Spleen (tissue), 11 donors: ENCODE measurements around the gene L3HYPDH. TPM values are rescaled to one million over a fixed set of nuclear protein-coding genes. Genes with fewer than 3 reads are reported as not detected.
A peak's percentile ranks its signal among the peaks of the same experiment; 100 is the strongest.

ENCODE experiments used
- DNase-seq: peaks from one replicate; pipeline ENCODE4 v3.0.0-alpha.2; 2020
- H3K27ac ChIP-seq, 8 donors: fragments of 200-600 bp; sonication (generic) in 7 of 8; 1 replicate in 4 of 8; 2 replicates in 4 of 8; pipeline versions ENCODE4 v1.5.0 to v1.8.0; 2016 to 2021; ENCODE audit warnings: inconsistent platforms in 4 of 8, mild to moderate bottlenecking in 4 of 8, moderate library complexity in 1 of 8
- H3K27me3 ChIP-seq, 7 donors: fragments of 200-600 bp; sonication (generic) in 6 of 7; replicated peaks in 1 of 7; 1 replicate in 4 of 7; 2 replicates in 3 of 7; pipeline versions ENCODE4 v1.5.0 to v1.8.0; 2016 to 2021; ENCODE audit warnings: inconsistent platforms in 3 of 7, mild to moderate bottlenecking in 1 of 7
- H3K36me3 ChIP-seq, 6 donors: fragments of 200-600 bp; sonication (generic) in 5 of 6; 1 replicate in 4 of 6; 2 replicates in 2 of 6; pipeline versions ENCODE4 v1.5.0 to v1.8.0; 2016 to 2021; ENCODE audit warnings: inconsistent platforms in 2 of 6
- H3K4me1 ChIP-seq, 6 donors: fragments of 200-600 bp; sonication (generic) in 5 of 6; 1 replicate in 3 of 6; 2 replicates in 3 of 6; pipeline versions ENCODE4 v1.5.0 to v1.8.0; 2016 to 2021; ENCODE audit warnings: inconsistent platforms in 3 of 6
- H3K4me3 ChIP-seq, 8 donors: fragments of 200-600 bp; sonication (generic) in 7 of 8; 1 replicate in 4 of 8; 2 replicates in 4 of 8; pipeline versions ENCODE4 v1.5.0 to v1.8.0; 2016 to 2021; ENCODE audit warnings: inconsistent platforms in 4 of 8, mild to moderate bottlenecking in 4 of 8, moderate library complexity in 2 of 8
- H3K9me3 ChIP-seq, 8 donors: fragments of 200-600 bp; sonication (generic) in 7 of 8; 1 replicate in 4 of 8; 2 replicates in 4 of 8; pipeline versions ENCODE4 v1.5.0 to v1.8.0; 2016 to 2021; ENCODE audit warnings: inconsistent platforms in 4 of 8
- POLR2A ChIP-seq, 3 donors: fragments of 450-650 bp; IDR thresholded peaks; one replicate each; pipeline ENCODE4 v1.5.1; 2017; ENCODE audit warnings: antibody characterized with exemption in 3 of 3, mild to moderate bottlenecking in 1 of 3
- POLR2AphosphoS5 ChIP-seq, 3 donors: sonication (generic); formaldehyde crosslinking; IDR thresholded peaks; one replicate each; pipeline ENCODE4 v1.5.1; 2017; ENCODE audit warnings: antibody characterized with exemption in 3 of 3
- WGBS, 5 donors: extraction: QIAGEN DNeasy Blood & Tissue Kit in 3 of 5; methylation state at CpG; one replicate each; pipeline versions ENCODE4 v1.1.5 to v1.1.7; 2013 to 2018; 5-methylcytosine and 5-hydroxymethylcytosine counted together
- intact Hi-C: fragments of 100-400 bp; cut with DNase I; formaldehyde crosslinking; loops from one replicate; pipeline ENCODE4 v1.15.0; 2023; ENCODE audit warnings: low total_unique reads
- polyA plus RNA-seq, 3 donors: library from polyadenylated mRNA; stranded (reverse); fragments of 200-250 nt; gene quantifications; one replicate each; pipeline ENCODE4 v1.2.1, GENCODE V29; 2013
- total RNA-seq, 7 donors: library from RNA; depleted of rRNA in 3 of 7; stranded (reverse); fragments of >200 nt in 3 of 7; fragmentation: NEBNext Ultra II Directional in 4 of 7; extraction: Animal tissue kit (Norgen Biotek cat#: 25700) in 4 of 7; gene quantifications; one replicate each; pipeline versions ENCODE4 v1.1.0 to v1.2.1, GENCODE V29; 2016 to 2021
- TF ChIP-seq, protein P1 (sequence below), 11 experiments: fragments of 200-600 bp in 7 of 11; fragments of 450-650 bp in 4 of 11; sonication (generic) in 4 of 11; IDR thresholded peaks in 8 of 11; conservative IDR thresholded peaks in 3 of 11; 1 replicate in 7 of 11; 2 replicates in 4 of 11; pipeline versions ENCODE4 v1.4.0 to v1.8.0; 2016 to 2021; ENCODE audit warnings: antibody characterized with exemption in 11 of 11, inconsistent platforms in 4 of 11, mild to moderate bottlenecking in 1 of 11
- donor health status: healthy with polysubstance abuse.
- donor health status: DM: no; HTN: no; CAD: no; lungs with moderate emphysema.
- donor health status: DM: no; HTN: no; CAD: no.
- donor health status: Bipolar disorder and iron deficiency.
- donor health status: healthy.
- donor health status: DM: no; HTN: no; CAD: no.
- donor health status: DM: yes; HTN: yes; CAD: no.

L3HYPDH gene
- total and polyA plus RNA-seq, 10 donors, result 24.8 to 71.8 (median 42.7) TPM

DNA sequence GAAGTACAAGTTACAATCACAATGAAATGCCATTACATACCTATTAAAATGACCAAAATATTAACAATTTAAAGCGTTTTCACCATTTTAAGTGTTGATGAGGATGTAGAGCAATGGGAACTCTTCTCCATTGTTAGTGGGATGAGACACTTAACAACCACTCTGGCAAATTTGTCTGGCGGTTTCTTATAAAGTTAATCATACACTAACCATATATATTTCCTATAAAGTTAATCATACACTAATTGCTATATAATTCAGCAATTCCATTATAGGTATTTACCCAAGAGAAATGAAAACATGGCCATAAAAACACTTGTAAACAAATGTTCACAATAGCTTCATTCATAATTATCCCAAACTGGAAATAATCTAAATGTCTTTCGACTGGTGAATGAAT is 36.0 kb upstream of the L3HYPDH start:
- no peaks in the 10 kb centered on the region for H3K9me3 ChIP-seq
- H3K27me3 ChIP-seq, result no peaks in the 10 kb centered on the region
- no peak overlapping the region for H3K4me3 ChIP-seq
- WGBS, 5 donors, result 83 to 93% (median 91%) methylated on average over 3 of the region's 3 CpGs
- TF ChIP-seq POLR2A (IDR thresholded peaks at IDR 0.05) (no peak), POLR2AphosphoS5 (IDR thresholded peaks at IDR 0.05) (no peak)
- TF ChIP-seq, protein P1, sequence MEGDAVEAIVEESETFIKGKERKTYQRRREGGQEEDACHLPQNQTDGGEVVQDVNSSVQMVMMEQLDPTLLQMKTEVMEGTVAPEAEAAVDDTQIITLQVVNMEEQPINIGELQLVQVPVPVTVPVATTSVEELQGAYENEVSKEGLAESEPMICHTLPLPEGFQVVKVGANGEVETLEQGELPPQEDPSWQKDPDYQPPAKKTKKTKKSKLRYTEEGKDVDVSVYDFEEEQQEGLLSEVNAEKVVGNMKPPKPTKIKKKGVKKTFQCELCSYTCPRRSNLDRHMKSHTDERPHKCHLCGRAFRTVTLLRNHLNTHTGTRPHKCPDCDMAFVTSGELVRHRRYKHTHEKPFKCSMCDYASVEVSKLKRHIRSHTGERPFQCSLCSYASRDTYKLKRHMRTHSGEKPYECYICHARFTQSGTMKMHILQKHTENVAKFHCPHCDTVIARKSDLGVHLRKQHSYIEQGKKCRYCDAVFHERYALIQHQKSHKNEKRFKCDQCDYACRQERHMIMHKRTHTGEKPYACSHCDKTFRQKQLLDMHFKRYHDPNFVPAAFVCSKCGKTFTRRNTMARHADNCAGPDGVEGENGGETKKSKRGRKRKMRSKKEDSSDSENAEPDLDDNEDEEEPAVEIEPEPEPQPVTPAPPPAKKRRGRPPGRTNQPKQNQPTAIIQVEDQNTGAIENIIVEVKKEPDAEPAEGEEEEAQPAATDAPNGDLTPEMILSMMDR (IDR thresholded peaks at IDR 0.05 in 8 of 11, conservative IDR thresholded peaks at IDR 0.05 in 3 of 11), result no peak
- H3K27ac ChIP-seq, result no peak overlapping the region
- H3K4me1 ChIP-seq, result no peaks in the 10 kb centered on the region
- intact Hi-C loops, result no loop called here
- no peaks in the 10 kb centered on the region for H3K36me3 ChIP-seq
- DNase-seq, result no peak

DNA sequence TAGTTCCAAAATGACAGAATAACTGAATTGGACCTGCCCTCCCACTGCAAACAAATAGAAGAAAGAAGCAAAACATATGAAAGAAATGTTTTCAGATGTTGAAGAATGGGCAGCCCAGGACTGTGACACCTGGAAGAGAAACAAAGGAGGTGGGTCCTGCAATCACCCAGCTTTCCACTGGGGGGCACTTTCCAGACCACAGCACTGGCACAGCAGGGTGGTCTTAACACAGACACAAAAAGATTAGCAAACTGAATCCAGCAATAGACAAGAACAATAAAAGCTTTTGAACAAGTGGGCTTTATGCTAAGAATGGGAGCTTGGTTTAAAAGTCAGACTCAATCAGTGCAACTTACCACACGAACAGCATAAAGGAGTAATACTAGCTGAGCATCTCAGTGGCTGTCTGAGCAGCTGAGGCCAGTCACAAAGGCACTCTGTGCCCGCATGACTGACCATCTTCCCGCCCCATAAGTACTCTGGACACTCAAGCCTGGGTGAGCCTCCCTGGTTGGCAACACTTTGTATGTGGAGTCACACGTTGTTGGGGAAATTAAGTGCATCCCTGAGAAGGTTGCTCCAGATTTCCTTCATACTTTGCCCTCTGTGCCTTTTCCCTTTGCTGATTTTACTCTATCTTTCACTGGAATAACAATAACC is 27.8 kb upstream of the L3HYPDH start:
- H3K4me1 ChIP-seq, result no peaks in the 10 kb centered on the region
- peaks cover 0 to 4% (median 0%) of the 10 kb centered on the region in 7 donors for H3K27me3 ChIP-seq
- WGBS, 5 donors, result 79 to 88% (median 84%) methylated on average over 4 of the region's 4 CpGs
- no peaks in the 10 kb centered on the region for H3K36me3 ChIP-seq
- TF ChIP-seq, protein P1 (IDR thresholded peaks at IDR 0.05 in 8 of 11, conservative IDR thresholded peaks at IDR 0.05 in 3 of 11), result peak in 4 of 11 experiments; percentile 35 to 39 (median 38)
- TF ChIP-seq POLR2A (IDR thresholded peaks at IDR 0.05), result no peak
- intact Hi-C loops, result no loop called here
- DNase-seq, result no peak
- no peak overlapping the region for H3K27ac ChIP-seq
- no peaks in the 10 kb centered on the region for H3K9me3 ChIP-seq
- no peak overlapping the region for H3K4me3 ChIP-seq

GRCh38 chr14:59510966-59511365 is 26.8 kb upstream of the L3HYPDH start:
- Histone ChIP-seq H3K9me3 (no peaks in the 10 kb centered on the region), H3K4me1 (no peaks in the 10 kb centered on the region), H3K27ac (no peak overlapping the region), H3K36me3 (no peaks in the 10 kb centered on the region), H3K27me3 (peaks cover 0 to 4% (median 0%) of the 10 kb centered on the region in 7 donors), H3K4me3 (no peak overlapping the region)
- 58 to 82% (median 76%) methylated on average over 3 of the region's 3 CpGs for WGBS, 5 donors
- DNase-seq, result no peak
- intact Hi-C loops, result no loop called here
- TF ChIP-seq, protein P1 (IDR thresholded peaks at IDR 0.05 in 8 of 11, conservative IDR thresholded peaks at IDR 0.05 in 3 of 11), result no peak
- no peak for TF ChIP-seq POLR2A (IDR thresholded peaks at IDR 0.05)
- no peak for TF ChIP-seq POLR2AphosphoS5 (IDR thresholded peaks at IDR 0.05)

DNA sequence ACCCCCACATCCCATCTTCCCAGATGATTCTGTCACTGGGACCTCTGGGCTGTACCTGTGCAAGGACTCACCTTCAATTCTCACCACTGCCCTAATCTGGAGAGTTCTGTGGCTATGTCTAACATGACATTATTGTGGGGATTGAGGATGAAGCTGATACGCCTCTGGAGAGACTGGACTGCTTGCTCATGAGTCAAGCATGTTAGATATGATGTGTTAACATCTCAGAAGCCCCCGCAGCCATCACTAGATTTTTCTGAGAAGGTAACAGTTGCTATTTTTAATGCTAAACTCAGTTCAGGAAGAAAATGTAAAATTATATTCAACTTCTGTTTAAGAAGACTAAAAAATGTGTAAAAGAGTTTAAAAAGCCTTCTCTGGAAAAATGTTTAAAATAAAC is 25.8 kb upstream of the L3HYPDH start:
- H3K36me3 ChIP-seq, result peaks cover 0 to 8% (median 0%) of the 10 kb centered on the region in 6 donors
- H3K4me1 ChIP-seq, result no peaks in the 10 kb centered on the region
- 81 to 94% (median 92%) methylated on average over 2 of the region's 2 CpGs for WGBS, 5 donors
- H3K27me3 ChIP-seq, result peaks cover 0 to 4% (median 0%) of the 10 kb centered on the region in 7 donors
- no peak for DNase-seq
- intact Hi-C loops, result no loop called here
- no peak overlapping the region for H3K4me3 ChIP-seq
- no peak overlapping the region for H3K27ac ChIP-seq
- no peaks in the 10 kb centered on the region for H3K9me3 ChIP-seq
- TF ChIP-seq POLR2AphosphoS5 (IDR thresholded peaks at IDR 0.05), result no peak
- TF ChIP-seq POLR2A (IDR thresholded peaks at IDR 0.05), result no peak
- TF ChIP-seq, protein P1 (IDR thresholded peaks at IDR 0.05 in 8 of 11, conservative IDR thresholded peaks at IDR 0.05 in 3 of 11), result no peak
